Peyer's patch (tissue), 4 donors: Measurements from ENCODE around the gene PCNT. TPM values are rescaled to one million over a fixed set of nuclear protein-coding genes. Genes with fewer than 3 reads are reported as not detected.

Experiments used
- DNase-seq, 3 donors: peaks; one replicate each; pipeline ENCODE4 v3.0.0-alpha.2; 2017 to 2019
- H3K27ac ChIP-seq, 4 donors: fragments of 200-600 bp; sonication (generic); one replicate each; pipeline ENCODE4 v1.5.1; 2016 to 2019
- H3K27me3 ChIP-seq, 2 donors: fragments of 200-600 bp; sonication (generic); one replicate each; pipeline ENCODE4 v1.5.1; 2019
- H3K36me3 ChIP-seq, 3 donors: fragments of 200-600 bp; sonication (generic); one replicate each; pipeline ENCODE4 v1.5.1; 2016 to 2019
- H3K4me1 ChIP-seq, 4 donors: fragments of 200-600 bp; sonication (generic); one replicate each; pipeline ENCODE4 v1.5.1; 2016 to 2019
- H3K4me3 ChIP-seq, 4 donors: fragments of 200-600 bp; sonication (generic); 1 replicate in 3 of 4; 2 replicates in 1 of 4; pipeline ENCODE4 v1.5.1; 2016 to 2019; ENCODE audit warnings: mild to moderate bottlenecking in 1 of 4
- H3K9me3 ChIP-seq, 4 donors: fragments of 200-600 bp; sonication (generic); one replicate each; pipeline ENCODE4 v1.5.1; 2016 to 2019; ENCODE audit warnings: mild to moderate bottlenecking in 1 of 4
- POLR2A ChIP-seq, 2 donors: fragments of 450-650 bp; IDR thresholded peaks; one replicate each; pipeline ENCODE4 v1.5.1; 2017; ENCODE audit warnings: antibody characterized with exemption in 2 of 2, mild to moderate bottlenecking in 2 of 2, moderate library complexity in 2 of 2
- total RNA-seq, 4 donors: library from RNA; depleted of rRNA; stranded (reverse); fragments of >200 nt; gene quantifications; one replicate each; pipeline ENCODE4 v1.1.0, GENCODE V29; 2016
- TF ChIP-seq, protein P1 (sequence below), 6 experiments: fragments of 450-650 bp in 4 of 6; fragments of 200-600 bp in 2 of 6; sonication (generic) in 1 of 6; IDR thresholded peaks; one replicate each; pipeline ENCODE4 v1.5.1; 2017 to 2019; ENCODE audit warnings: antibody characterized with exemption in 6 of 6, mild to moderate bottlenecking in 3 of 6, moderate library complexity in 1 of 6

Gene PCNT
- total RNA-seq, 4 donors from 2014 or later = 29.2 to 119 (median 59.5) TPM

GRCh38 chr21:46311568-46311967 lies 12.4 kb upstream of the PCNT start:
- Histone ChIP-seq H3K27me3 (no peaks in the 10 kb centered on the region), H3K27ac (no peak overlapping the region), H3K4me1 (no peaks in the 10 kb centered on the region), H3K36me3 (no peaks in the 10 kb centered on the region), H3K4me3 (no peak overlapping the region), H3K9me3 (no peaks in the 10 kb centered on the region)
- TF ChIP-seq, protein P1, sequence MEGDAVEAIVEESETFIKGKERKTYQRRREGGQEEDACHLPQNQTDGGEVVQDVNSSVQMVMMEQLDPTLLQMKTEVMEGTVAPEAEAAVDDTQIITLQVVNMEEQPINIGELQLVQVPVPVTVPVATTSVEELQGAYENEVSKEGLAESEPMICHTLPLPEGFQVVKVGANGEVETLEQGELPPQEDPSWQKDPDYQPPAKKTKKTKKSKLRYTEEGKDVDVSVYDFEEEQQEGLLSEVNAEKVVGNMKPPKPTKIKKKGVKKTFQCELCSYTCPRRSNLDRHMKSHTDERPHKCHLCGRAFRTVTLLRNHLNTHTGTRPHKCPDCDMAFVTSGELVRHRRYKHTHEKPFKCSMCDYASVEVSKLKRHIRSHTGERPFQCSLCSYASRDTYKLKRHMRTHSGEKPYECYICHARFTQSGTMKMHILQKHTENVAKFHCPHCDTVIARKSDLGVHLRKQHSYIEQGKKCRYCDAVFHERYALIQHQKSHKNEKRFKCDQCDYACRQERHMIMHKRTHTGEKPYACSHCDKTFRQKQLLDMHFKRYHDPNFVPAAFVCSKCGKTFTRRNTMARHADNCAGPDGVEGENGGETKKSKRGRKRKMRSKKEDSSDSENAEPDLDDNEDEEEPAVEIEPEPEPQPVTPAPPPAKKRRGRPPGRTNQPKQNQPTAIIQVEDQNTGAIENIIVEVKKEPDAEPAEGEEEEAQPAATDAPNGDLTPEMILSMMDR (IDR thresholded peaks at IDR 0.05) = no peak
- TF ChIP-seq POLR2A (IDR thresholded peaks at IDR 0.05) = no peak
- no peak for DNase-seq

- no peak for TF ChIP-seq POLR2A (IDR thresholded peaks at IDR 0.05)
- TF ChIP-seq, protein P1 (IDR thresholded peaks at IDR 0.05) = no peak
- no peak overlapping the region for H3K4me3 ChIP-seq
- no peaks in the 10 kb centered on the region for H3K4me1 ChIP-seq
- no peaks in the 10 kb centered on the region for H3K27me3 ChIP-seq
- no peak for DNase-seq
- no peaks in the 10 kb centered on the region for H3K9me3 ChIP-seq
- H3K27ac ChIP-seq = no peak overlapping the region
- no peaks in the 10 kb centered on the region for H3K36me3 ChIP-seq
These were observed 11.0 kb upstream of the PCNT start for GRCh38 chr21:46312949-46313348.

- no peaks in the 10 kb centered on the region for H3K4me1 ChIP-seq
- no peak for DNase-seq
- no peaks in the 10 kb centered on the region for H3K27me3 ChIP-seq
- H3K36me3 ChIP-seq = no peaks in the 10 kb centered on the region
- no peak for TF ChIP-seq POLR2A (IDR thresholded peaks at IDR 0.05)
- no peak overlapping the region for H3K27ac ChIP-seq
- H3K9me3 ChIP-seq = no peaks in the 10 kb centered on the region
- no peak overlapping the region for H3K4me3 ChIP-seq
These were observed 9.4 kb upstream of the PCNT start for GRCh38 chr21:46314441-46315020.

DNA sequence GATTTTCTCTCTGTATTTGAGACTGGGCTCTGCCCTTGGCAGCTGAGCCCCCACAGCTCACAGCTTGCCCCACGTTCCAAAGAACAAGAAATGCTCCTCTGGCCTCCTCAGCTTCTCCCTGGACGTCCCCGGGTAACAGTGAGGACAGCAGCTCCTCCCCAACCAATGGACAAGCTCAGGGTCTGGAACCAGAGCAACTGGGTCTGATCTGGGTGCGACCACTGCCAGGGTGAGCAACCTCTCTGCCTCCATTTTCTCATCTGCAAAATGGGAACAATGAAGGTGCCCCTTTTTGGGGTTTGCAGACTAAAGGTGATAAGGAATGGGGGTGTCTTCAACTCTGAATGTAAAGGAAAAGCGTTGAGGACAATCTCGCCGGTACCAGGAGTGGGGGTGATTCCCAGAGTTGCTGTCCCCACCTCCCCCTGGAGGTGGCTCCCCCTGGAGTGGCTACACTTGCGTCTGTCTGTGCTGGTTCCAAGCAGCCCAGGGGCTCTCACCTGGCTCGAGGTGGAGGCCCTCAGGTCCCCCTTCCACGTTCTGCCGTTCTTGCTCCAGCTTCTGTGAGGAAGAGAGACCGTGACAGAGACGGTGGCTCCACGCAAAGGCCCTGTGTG lies 7.1 kb upstream of the PCNT start:
- no peak for DNase-seq
- Histone ChIP-seq H3K9me3 (no peaks in the 10 kb centered on the region), H3K4me3 (no peak overlapping the region), H3K4me1 (peaks cover 0 to under 1% (median 0%) of the 10 kb centered on the region in 4 donors), H3K27ac (no peak overlapping the region), H3K27me3 (no peaks in the 10 kb centered on the region), H3K36me3 (no peaks in the 10 kb centered on the region)
- TF ChIP-seq POLR2A (IDR thresholded peaks at IDR 0.05) = no peak

DNA sequence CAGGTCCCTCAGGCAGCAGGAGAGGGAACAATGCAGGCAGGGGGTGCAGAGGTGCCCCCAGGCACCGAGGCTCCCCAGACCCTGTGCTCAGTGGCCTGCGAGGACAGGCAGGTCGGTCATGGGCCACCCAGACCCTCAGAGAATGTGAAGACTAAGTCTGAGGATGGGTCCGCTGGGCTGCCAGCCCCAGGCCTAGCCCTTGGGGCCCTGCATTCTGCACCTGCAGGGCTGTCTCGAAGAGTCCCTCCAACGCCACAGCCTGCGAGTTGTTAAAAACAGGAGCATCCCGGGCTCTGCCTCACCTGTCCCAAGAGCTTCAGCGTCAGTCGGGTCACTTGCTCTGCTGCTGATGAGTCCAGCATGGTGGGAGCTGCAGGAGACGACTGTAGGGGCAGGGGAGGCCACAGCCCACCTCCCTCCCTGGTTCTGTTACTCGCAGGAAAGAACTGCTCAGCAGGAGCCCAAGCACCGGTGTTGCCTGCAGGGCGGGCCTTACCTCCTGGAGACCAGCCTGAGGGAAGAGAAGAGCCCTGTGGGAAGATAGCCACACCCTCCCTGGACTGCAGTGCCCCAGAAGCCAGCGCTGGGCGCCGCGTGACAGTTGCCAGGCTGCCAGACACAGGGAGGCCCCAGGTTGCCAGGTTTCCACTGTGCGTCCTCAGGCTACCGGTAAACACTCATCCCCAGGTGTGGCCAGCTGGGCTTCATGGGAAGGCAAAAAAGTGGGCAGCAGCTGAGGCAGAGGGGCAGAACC lies 6.1 kb upstream of the PCNT start:
- no peak overlapping the region for H3K4me3 ChIP-seq
- no peaks in the 10 kb centered on the region for H3K27me3 ChIP-seq
- H3K27ac ChIP-seq = no peak overlapping the region
- H3K36me3 ChIP-seq = no peaks in the 10 kb centered on the region
- H3K9me3 ChIP-seq = no peaks in the 10 kb centered on the region
- DNase-seq = peak in 1 of 3 donors; percentile 69
- H3K4me1 ChIP-seq = peaks cover 0 to 11% (median 3%) of the 10 kb centered on the region in 4 donors
- TF ChIP-seq, protein P1 (IDR thresholded peaks at IDR 0.05) = no peak
- no peak for TF ChIP-seq POLR2A (IDR thresholded peaks at IDR 0.05)

DNA sequence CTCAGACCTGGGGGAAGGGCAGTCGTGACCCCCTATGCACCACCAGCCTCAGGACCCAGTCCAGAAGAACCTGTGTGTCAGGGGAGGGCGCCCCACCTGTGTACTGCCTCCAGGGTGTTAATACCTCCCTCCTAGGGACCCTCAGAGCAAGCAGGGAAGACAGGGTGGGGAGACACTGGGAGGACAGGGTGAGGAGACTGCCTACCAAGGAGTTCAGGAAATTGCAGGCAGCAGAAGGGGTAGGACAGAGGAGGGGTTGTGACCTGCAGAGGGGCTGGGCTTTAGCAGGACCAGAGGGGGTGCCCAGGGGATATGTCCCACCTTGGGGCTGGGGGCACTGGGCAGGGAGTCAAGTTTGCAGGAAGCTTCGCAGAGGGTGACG lies 5.5 kb upstream of the PCNT start:
- H3K36me3 ChIP-seq = no peaks in the 10 kb centered on the region
- no peak overlapping the region for H3K4me3 ChIP-seq
- H3K4me1 ChIP-seq = peaks cover 0 to 13% (median 5%) of the 10 kb centered on the region in 4 donors
- H3K27ac ChIP-seq = no peak overlapping the region
- TF ChIP-seq, protein P1 (IDR thresholded peaks at IDR 0.05) = no peak
- TF ChIP-seq POLR2A (IDR thresholded peaks at IDR 0.05) = no peak
- H3K27me3 ChIP-seq = no peaks in the 10 kb centered on the region
- no peak for DNase-seq
- H3K9me3 ChIP-seq = no peaks in the 10 kb centered on the region
